DLD1 (cell line): ENCODE results near the gene SLC26A8.
"Not testable (repeated sequence)": the region's sequence is repeated elsewhere in the genome, so short reads cannot be mapped to it uniquely, and the experiment has no call there.

ENCODE experiments used
- in situ Hi-C: cut with HindIII; loops from 2 replicates; pipeline ENCODE4 v1.10.0; 2017; ENCODE audit warnings: low sequenced_read_pairs

The SLC26A8 gene

DNA sequence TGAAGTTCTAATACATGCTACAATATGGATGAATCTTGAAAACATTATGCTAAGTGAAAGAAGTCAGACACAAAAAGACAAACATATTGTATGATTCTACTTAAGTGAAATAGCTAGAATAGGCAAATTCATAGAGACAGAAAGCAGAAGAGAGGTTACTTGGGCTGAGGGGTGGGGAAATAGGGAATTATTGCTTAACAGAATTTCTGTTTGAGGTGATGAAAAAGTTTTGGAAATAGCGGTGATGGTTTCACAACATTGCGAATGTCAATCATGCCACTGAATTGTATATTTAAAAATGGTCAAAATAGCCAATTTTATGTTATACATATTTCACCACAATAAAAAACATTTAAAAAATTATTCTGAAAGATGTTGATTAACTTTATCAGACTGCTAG lies 6.1 kb downstream of the SLC26A8 start:
- in situ Hi-C loops: no loop called here

- in situ Hi-C loops: no loop called here
These were observed 8.8 kb downstream of the SLC26A8 start for GRCh38 chr6:36015666-36016065.

- in situ Hi-C loops: no loop called here
These were observed 24.0 kb downstream of the SLC26A8 start for GRCh38 chr6:36000451-36000850.

GRCh38 chr6:35993150-35993549 lies 31.3 kb downstream of the SLC26A8 start:
- in situ Hi-C loops: no loop called here

- in situ Hi-C loops: not testable (repeated sequence)
These were observed 36.4 kb downstream of the SLC26A8 start for GRCh38 chr6:35988047-35988446.

DNA sequence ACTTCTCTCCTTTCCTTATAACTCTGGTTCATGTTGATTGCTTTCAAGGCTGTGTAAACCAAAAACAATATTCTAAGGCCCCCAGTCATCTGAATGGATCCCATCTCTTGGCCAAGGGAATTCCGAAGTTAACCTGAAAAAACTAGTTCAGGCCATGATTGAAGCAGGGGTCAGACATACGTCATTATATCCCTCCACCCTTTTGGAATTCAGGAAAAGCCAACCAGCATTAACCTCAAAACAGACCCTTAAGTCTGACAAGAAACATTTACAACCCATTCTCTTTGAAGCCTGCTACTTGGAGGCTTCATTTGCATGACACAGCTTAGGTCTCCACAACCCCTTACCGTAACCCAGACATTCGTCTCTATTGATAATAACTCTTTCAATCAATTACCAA lies 39.7 kb downstream of the SLC26A8 start:
- in situ Hi-C loops: no loop called here

DNA sequence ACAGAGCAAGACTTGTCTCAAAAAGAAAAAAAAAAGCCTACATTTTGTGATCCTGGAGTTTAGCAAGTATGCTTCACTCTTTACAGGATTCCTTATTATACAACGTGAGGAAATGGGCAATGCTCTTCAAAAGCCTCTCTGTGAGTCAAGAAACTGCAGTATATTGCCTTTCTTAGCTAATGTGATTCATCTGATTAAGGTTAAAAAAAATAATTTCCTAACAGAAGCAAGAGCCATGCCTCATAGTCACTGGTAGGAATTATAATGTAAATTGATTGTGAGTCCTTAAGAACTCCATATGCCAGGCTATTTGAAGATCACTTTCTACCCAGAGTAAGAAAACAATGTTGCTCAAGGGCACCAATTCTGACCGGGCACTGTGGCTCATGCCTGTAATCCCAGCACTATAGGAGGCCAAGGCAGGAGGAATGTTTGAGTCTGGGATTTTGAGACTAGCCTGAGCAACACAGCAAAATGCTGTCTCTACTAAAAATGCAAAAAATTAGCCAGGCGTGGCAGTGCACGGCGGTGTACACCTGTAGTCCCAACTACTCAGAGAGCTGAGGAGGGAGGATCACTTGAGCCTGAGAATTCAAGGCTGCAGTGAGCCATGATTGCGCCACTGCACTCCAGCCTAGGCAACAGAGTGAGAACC lies 43.3 kb downstream of the SLC26A8 start:
- in situ Hi-C loops: no loop called here

DNA sequence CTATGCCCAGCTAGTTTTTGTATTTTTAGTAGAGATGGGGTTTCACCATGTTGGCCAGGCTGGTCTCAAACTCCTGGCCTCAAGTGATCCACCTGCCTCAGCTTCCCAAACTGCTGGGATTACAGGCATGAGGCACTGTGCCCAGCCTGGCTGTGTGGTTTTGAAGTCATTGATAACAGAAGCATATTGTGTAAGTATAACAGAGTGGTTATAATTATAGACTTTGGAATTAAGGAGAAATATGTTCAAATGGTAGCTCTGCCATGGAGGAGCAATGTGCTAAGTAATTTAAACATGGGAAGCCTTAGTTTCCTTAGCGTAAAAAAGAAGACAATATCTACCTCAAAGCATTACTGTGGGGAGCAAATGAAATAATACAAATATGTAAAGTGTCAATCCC lies 44.3 kb downstream of the SLC26A8 start:
- in situ Hi-C loops: not testable (repeated sequence)

DNA sequence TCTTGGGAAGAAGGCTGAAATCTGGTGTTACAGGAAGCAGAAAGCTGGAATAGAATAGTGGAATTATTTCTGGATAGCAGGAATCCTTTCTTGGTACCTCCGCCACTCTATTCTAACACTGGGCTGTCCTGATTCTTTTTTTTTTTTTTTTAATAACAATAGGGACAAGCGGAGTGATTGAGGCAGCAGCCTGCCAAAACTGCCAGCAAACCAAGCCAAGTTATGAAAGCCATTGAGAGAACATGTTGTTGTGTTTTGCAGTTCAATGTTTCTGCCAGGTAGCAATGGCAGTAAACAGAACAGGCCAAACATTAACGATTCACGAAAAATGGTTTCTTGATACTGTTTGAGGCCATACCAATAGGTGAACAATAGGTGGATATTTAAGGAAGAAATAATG lies 47.1 kb downstream of the SLC26A8 start:
- in situ Hi-C loops: no loop called here

- in situ Hi-C loops: no loop called here
These were observed 50.7 kb downstream of the SLC26A8 start for GRCh38 chr6:35973670-35974222.

DNA sequence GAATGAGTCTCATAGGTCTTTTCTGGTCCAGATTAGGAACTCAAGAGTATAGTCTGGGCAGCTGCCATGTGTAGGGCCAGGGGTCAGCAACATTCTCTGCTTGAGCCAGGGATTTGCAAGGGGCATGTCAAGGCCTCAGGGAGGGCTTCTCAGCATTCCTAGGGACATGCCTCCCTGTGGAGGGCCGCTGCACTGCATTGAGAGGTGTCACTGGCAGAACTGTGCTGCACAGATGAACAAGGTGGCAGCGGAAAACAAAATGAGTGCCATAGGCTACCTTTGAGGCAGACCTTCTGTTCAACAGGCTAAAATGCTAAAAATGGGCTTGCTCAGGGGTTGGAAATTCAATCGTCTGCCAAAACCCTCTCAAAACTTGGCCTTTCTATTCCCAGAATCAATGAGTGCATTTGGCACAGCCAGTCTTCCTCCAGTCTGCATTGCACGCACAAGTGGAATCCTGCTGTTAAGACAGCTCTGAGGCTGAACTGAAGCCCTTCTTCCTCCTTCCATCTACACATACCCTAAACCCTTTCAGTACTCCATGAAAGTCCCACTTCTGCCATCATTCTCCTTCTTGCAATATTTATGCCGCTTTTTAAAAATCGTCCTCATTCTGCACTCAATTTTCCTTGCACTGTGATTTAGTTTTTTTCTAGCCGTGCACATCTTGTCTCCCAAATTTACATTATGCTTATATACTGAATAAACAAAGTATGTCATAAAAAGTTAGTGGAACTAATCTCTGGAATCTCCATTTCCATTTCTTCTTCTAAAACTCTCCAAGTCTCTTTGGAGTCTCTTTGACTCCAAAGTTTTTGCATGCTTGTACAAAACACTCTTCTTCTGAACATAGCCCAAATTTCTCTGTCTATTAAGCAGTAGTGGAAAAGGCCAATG lies 51.7 kb downstream of the SLC26A8 start:
- in situ Hi-C loops: no loop called here

DNA sequence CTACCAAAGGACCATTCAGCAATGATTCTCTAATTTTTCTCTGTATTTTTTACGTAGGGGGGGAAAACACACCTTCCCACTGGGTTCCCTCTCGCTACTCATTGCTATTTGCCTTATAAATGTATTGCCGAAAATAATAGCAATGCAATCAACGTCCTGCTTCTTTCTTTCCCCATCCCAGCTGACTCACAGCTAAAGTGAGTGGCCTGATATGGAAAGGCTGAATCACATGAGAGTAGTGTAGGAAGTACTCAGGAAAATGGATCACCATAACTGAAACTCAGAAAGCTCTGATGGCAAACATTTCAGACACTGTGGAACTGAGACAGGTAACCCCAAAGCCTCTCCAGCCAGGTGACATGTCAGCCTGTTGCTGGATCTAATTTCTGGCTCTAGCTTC lies 54.3 kb downstream of the SLC26A8 start:
- in situ Hi-C loops: no loop called here

DNA sequence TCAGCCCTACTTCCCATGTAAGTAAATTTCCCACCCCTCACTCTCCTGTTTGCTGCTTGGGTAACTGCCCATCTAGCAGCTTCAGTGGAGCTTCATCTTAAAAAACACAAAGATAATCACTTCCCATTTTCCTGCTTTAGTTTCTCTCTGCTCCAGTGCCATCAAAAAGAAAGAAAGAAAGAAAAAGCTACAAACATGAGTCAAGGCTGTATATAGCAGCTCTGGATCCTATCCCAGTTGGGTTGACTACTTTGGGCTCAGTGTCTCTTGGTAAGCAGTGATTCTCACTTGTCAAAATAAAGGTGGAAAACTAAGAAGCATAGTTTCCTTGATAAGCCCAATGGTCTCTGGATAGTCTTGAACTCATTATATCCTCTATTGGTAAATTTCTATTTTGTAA lies 54.8 kb downstream of the SLC26A8 start:
- in situ Hi-C loops: no loop called here

DNA sequence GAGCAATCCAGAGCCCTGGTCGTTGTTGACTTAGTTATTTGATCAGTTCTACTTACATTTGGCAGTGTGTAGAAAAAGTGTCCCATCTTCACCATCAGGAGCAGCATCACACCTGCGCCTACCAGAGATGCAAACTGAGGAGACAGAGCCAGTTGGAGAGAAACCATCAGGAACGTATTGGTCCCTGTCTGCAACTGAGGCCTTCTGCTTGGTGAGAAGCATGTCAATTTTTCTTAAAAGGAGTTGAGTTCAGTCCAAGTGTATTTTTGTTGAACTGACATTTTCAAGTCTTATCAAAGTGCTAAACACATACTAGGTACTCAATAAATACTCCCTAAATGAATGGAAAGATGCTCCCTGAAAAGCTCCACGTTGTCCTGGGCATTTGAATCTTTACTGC lies 55.6 kb downstream of the SLC26A8 start:
- in situ Hi-C loops: no loop called here

- in situ Hi-C loops: no loop called here
These were observed 57.2 kb downstream of the SLC26A8 start for GRCh38 chr6:35967076-35967774.

DNA sequence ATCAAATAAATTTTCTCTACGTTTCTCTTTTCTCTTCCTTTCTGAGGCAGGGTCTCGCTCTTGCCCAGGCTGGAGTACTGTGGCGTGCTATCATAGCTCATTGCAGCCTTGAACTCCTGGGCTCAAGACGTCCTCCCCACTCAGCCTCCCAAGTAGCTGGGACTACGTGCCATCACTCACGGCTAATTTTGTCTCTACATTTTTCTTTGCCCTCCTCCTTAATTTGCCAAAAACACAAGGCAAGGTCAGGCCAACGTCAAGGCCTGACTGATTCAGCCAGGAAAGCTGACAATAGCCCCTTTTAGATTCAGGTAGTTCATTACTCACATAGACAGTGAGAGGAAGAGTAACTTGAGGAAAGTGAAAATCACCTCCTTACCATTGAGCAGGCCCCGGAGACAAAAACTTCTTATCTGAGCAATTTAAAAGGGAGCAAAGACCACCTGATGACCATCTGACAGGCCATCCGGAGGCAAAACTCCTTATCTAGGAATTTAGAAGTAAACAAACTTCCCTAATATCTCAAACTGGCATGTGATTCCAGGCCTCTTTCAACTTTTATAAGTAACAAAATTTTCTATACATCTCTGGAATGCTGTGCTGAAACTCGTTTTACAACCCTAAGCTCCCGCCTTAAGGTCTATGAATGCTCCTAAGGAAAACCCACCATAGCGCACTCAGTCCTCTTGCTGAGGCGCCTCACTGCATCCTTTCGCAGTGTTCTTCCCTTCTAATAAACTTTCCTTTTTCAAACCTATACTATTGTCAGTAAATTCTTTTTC lies 61.5 kb downstream of the SLC26A8 start:
- in situ Hi-C loops: no loop called here

DNA sequence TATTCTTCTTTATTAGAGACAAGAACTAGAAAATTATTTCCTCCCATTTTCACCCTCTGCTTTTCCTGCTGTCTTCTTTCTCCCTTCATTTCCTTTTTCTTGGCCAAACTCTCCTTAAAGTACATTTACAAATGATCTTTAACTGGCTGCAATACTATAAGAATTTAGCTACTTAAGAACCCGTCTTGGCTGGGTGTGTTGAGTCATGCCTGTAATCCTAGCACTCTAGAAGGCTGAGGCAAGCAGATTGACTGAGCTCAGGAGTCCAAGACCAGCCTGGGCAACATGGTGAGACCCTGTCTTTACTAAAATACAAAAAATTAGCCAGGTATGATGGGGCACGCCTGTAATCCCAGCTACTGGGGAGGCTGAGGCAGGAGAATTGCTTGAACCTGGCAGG lies 64.3 kb downstream of the SLC26A8 start:
- in situ Hi-C loops: no loop called here

DNA sequence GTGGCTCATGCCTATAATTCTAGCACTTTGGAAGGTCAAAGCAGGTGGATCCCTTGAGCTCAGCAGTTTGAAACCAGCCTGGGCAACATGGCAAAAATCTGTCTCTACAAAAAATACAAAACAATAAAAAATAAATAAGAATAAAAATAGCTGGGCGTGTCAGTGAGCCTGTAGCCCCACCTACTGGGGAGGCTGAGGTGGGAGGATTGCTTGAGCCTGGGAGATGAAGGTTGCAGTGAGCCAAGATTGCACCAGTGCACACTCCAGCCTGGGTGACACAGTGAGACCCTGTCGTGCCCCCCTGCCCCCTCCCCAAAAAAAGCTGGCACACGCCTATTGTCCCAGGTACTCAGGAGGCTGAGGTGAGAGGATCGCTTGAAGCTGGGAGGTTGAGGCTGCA lies 68.5 kb downstream of the SLC26A8 start:
- in situ Hi-C loops: no loop called here

GRCh38 chr6:35955521-35955920 lies 68.9 kb downstream of the SLC26A8 start:
- in situ Hi-C loops: no loop called here

- in situ Hi-C loops: no loop called here
These were observed 69.4 kb downstream of the SLC26A8 start for GRCh38 chr6:35955071-35955470.

DNA sequence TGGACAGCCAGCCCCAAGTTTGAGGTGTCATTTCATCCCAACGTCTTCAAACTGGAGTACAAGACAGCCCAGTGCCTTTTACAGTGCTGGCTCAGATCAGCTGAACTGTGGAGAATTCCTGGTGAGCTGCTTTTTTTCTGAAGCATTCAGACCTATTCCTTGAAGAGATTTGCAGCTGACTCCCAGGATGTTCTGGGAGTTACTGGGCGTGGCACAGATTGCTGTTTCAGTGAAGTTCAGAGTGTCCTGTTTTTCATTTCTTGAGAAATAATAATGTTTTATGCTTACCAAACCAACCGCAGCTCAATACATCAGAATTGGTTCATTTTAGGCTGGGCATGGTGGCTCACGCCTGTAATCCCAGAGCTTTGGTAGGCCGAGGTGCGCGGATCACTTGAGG lies 70.1 kb downstream of the SLC26A8 start:
- in situ Hi-C loops: no loop called here
